GM12891 (cell line): ENCODE data around the gene DHCR24.

Experiments used
- POLR2A ChIP-seq: IDR thresholded peaks from 2 replicates; pipeline ENCODE4 v1.6.1; 2011; ENCODE audit warnings: low read depth, low read length, control low read depth
- POLR2AphosphoS5 ChIP-seq: IDR thresholded peaks from 2 replicates; pipeline ENCODE4 v1.6.1; 2011; ENCODE audit warnings: low read depth, low read length, control low read depth

DNA sequence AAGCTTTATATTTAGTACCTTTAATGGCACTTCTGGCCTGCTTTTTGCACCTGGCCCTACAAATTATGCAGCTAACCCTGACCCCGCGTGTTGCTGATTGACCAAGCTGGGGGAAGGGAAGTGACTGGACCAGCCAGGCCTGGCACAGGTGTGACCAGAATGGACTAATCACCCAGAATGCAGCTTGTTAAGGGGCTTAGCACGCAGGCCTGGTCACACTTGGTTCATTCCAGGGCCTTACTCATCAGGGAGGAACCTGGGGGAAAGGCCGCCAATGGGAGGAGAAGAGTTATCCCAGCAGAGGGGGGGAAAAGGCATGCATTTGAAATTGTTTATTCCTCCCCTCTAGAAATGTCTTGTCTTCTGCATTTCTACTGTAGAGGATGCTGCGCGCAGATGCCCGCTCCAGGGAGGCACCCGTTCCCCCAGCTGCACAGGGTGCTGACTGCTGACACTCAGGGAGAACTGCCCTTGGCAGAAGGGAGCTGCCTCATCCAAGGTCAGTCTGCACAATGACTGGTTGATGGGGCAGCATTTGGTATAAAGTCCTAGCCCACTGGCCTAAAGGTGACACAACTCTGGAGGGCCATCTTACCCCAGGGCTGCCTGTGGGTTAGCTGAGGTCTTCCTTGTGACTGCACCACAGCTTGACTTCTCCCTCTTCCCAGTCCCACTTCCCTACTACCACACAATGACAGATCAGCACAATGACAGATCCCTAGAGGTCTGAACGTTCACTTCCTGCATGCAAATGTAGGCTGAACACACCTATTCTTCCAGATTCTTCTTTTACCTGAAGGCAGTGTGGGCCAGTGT, 29.0 kb downstream of the DHCR24 start:
- TF ChIP-seq POLR2A (peak; percentile 28; the same call in 1 of the 2 replicates), POLR2AphosphoS5 (no peak)
